HG03064 (cell line): Measurements from ENCODE around the gene SIDT2.

Experiments used
- ATAC-seq: cut with Tn5 transposase; IDR thresholded peaks from one replicate; pipeline ENCODE4 v1.9.1; 2021; ENCODE audit warnings: low read depth; ENCODE audit not compliant: unreplicated experiment

Gene SIDT2

GRCh38 chr11:117187799-117188481 is 9.4 kb downstream of the SIDT2 start:
- no peak for ATAC-seq

DNA sequence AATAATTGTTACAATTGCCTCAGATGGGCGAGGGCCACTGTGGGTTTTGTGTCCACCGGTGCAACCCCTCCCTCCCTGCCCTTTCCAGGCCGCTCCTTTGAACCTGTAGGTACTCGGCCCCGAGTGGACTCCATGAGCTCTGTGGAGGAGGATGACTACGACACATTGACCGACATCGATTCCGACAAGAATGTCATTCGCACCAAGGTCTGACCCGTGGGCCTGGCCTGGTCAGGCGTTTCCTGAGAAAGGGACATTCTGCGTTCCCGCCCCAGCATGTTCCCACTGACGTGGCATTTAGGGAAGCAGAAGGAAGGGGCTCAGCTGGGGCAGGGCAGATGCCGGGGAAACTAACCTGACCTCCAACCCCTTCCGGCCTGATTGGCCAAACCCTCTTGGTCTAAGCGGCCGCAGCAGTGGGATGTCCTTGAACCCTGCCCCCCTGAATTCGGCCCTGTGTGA is 10.1 kb downstream of the SIDT2 start:
- ATAC-seq = no peak

DNA sequence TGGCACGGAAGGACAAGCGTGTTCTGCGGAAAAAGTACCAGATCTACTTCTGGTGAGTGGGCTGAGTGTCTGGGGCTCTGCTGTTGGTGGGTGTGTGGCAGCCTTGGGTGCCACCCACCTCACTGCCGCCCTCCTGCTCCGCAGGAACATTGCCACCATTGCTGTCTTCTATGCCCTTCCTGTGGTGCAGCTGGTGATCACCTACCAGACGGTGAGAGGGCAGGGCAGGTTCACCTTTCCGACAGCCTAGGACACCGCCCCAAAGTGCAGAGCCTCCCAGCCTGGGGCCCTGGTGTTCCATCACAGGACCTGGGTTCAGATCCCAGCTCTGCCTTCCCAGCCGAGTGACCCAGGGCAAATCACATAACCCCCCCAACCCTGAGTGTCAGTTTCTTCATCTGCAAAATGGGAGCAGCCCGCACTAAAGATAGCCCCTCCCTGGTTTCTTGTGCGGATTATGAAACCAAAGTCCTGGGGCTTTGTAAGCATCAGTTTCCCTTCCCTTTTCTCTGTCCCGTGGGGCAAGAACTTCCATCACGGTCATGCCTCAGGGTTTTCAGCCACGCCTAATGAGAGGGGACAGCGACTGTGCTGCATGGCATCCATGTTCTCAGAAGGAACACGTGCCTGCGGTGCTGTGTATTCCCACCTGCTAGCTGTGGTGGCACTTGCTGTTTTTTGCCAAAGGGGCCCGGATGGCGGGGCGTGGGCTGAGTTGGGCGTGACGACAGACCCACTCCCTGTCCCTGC is 10.8 kb downstream of the SIDT2 start:
- no peak for ATAC-seq

- no peak for ATAC-seq
Observed at GRCh38 chr11:117189941-117190544, 11.5 kb downstream of the SIDT2 start.

DNA sequence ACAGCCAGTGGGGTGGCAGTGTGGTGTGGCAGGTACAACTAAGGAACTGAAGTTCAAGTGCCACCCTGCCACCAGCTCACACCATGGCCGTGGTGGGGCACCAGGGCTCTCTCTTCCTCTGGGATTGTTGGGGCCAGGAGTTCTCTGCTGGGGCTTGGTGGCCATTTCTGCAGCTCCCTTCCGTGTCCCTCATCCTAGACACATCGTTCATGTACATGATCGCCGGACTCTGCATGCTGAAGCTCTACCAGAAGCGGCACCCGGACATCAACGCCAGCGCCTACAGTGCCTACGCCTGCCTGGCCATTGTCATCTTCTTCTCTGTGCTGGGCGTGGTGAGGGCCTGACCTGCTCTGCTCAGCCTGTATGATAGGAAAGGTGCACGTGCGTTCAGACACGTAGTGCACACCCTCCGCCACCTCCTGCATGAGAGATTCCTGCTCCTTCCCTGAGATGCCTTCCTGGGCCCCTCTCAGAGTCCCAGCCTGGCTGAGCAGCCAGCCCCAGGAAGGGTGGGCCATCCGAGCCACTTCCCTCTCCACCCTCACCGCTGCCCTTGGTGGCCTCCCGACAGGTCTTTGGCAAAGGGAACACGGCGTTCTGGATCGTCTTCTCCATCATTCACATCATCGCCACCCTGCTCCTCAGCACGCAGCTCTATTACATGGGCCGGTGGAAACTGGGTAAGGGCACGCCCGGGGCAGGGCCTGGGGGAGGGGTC is 13.3 kb downstream of the SIDT2 start:
- no peak for ATAC-seq

DNA sequence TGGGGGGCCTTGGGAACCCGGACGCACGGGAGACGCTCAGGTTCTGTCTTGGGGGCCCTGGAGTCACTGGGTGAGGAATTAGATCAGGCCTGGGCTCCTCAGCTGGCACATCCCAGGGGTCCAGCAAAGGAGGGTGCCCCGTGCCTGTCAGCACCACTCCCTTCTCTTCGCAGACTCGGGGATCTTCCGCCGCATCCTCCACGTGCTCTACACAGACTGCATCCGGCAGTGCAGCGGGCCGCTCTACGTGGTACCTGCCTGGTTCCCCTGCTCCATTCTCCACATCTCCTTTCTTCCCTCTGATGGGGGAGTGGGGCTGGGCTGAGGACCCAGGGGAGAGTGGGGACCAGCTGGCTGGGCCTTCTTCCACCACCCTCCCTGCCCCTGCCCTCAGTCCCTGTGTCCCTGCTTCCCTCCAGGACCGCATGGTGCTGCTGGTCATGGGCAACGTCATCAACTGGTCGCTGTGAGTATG is 13.9 kb downstream of the SIDT2 start:
- no peak for ATAC-seq

DNA sequence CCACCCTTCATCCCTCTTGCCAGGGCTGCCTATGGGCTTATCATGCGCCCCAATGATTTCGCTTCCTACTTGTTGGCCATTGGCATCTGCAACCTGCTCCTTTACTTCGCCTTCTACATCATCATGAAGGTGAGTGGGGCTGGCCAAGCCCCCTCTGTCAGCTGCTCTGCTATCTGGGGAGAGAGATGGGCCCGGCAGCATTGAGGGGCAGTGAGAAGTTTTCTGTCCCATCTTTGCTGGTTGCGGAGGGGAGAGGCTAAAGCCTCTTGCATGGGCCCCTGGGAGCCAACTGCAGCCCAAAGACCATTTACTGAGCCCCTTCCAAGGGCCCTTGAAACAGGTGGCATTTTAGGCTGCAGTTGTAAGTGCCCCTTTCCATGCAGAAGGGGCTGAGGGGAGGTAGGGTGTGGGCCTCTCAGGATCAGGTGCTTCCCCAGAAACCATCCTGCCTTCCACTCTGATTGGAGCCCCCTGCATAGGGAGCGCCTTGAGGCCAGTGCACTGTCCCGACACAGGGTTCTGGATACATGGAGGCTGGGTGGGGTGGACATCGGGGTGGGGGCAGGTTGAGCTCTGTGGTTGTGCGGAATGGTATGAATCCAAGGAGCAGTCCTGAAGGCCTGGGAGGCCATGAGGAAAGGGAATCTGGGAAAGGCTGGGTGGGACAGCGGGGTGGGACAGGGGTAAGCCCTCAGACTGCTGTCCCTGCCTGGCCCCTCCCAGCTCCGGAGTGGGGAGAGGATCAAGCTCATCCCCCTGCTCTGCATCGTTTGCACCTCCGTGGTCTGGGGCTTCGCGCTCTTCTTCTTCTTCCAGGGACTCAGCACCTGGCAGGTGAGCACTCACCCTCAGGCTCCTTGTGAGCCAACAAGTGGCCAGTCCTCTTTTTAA is 14.8 kb downstream of the SIDT2 start:
- no peak for ATAC-seq

DNA sequence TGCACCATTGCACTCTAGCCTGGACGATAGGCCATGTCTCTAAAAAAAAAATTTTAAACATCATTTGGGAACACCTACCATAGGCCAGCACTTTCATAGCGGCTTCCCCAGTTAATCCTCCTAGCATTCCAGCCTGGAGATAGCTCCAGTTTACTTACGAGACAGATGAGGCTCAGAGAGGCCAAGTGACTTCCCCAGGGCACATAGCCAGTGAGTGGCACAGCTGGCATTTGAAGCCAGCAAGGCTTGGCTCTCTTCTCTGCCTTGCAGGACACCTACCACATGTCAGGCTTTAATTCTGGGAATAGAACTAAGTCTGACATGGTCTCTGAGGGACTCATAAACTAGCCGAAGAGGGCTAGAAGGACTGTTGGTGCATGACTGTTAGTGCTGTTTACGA is 15.7 kb downstream of the SIDT2 start:
- ATAC-seq = no peak

DNA sequence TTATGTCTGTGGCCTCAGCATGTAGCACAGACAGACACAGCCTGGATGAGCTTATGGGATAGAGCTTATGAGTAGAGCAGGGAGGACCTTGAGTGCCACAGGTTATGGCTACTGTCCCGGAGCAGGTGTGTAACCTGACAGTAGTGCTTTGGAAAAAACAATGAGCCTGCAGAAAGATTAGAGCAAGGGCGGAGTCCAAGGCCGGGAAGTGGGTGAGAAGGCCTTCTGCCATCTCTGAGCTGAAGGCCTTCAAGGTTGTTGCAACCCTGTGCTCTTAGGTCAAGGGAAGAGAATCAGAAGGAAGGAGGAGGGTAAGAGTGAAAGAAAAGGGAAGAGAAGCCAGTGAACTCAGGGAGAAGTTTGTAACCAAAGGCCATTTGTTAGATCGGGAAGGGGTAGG is 16.7 kb downstream of the SIDT2 start:
- ATAC-seq = no peak

DNA sequence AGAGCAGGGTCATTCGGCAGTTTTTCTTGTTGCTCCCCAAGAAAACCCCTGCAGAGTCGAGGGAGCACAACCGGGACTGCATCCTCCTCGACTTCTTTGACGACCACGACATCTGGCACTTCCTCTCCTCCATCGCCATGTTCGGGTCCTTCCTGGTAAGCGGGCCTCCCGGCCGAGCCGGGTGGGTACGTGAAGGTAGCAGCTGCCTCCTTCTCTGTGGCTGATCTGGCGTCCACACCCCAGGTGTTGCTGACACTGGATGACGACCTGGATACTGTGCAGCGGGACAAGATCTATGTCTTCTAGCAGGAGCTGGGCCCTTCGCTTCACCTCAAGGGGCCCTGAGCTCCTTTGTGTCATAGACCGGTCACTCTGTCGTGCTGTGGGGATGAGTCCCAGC is 17.2 kb downstream of the SIDT2 start:
- no peak for ATAC-seq

GRCh38 chr11:117197006-117197405 is 18.5 kb downstream of the SIDT2 start:
- no peak for ATAC-seq

DNA sequence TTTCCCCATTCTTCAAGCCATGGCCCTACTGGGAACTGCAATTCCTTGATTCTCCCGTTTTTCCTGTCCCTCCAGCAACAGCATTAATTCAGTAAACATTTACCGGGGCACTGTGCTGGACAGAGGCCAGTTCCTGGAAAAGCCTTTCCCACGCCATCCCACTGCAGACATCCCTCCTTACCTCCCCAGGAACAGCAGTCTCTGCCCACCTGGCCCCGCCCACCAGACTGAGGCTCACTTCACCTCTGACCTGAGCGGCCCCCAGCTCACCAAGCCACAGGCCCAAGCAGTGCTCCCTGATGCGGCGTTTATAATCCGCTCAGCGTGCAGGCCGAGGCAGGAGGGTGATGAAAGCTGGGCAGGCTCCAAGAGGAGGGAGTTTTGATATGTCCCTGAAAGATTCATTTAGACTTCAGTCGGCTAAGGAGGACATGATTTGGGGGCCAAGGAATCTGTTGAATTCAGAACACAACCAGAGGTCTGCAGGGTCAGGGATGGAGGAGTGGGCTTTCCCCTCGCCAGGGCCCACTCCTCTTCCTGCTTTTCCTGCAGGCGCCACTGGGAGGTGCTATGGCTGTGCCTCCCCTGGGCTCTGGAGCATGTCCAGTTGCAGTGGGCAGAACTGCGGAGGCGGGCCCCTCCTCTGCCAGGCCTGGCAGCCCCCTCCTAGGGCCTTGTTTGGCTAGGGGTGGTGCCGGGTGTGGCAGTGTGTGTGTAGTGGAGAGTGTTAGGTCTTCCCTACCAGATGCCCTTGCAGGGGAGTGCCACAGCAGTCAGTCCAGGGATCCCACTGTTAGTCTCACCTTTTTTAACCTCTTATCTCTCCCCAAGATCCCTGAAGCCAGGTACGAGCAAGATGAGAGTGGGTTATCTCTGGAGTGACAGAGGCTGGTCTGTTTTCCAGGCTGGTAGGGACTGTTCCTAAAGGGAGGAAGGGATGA is 19.2 kb downstream of the SIDT2 start:
- no peak for ATAC-seq

DNA sequence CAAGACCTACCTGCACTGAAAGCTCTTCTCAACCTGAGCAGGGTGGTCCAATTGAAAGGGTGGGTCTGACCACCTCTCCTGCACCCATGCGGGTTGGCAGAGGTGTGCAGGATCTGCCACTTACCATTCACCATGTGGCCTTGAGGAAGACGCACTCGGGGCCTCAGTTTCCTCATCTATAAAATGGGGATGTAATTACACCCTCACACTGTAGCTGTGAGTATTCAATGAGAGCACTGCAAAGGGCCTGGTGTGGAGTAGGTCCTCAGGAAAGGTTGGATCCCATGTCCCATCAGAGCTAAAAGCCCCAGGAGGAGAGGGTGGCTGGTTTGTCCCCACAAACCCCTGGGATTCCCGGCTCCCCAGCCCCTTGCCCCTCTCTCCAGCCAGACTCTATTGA is 20.1 kb downstream of the SIDT2 start:
- no peak for ATAC-seq

DNA sequence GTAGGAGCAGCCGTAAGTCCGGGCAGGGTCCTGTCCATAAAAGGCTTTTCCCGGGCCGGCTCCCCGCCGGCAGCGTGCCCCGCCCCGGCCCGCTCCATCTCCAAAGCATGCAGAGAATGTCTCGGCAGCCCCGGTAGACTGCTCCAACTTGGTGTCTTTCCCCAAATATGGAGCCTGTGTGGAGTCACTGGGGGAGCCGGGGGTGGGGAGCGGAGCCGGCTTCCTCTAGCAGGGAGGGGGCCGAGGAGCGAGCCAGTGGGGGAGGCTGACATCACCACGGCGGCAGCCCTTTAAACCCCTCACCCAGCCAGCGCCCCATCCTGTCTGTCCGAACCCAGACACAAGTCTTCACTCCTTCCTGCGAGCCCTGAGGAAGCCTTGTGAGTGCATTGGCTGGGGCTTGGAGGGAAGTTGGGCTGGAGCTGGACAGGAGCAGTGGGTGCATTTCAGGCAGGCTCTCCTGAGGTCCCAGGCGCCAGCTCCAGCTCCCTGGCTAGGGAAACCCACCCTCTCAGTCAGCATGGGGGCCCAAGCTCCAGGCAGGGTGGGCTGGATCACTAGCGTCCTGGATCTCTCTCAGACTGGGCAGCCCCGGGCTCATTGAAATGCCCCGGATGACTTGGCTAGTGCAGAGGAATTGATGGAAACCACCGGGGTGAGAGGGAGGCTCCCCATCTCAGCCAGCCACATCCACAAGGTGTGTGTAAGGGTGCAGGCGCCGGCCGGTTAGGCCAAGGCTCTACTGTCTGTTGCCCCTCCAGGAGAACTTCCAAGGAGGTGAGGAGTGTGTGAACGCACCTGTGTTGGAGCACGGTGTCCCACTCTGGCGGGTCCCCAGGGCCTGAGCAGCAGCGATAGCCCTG is 20.7 kb downstream of the SIDT2 start, which contains the start of gene TAGLN:
TSS of gene TAGLN (plus strand) at position 318 of the 863 bp plus-strand sequence. CDS start 3,644 bp downstream, outside the sequence.
- no peak for ATAC-seq

DNA sequence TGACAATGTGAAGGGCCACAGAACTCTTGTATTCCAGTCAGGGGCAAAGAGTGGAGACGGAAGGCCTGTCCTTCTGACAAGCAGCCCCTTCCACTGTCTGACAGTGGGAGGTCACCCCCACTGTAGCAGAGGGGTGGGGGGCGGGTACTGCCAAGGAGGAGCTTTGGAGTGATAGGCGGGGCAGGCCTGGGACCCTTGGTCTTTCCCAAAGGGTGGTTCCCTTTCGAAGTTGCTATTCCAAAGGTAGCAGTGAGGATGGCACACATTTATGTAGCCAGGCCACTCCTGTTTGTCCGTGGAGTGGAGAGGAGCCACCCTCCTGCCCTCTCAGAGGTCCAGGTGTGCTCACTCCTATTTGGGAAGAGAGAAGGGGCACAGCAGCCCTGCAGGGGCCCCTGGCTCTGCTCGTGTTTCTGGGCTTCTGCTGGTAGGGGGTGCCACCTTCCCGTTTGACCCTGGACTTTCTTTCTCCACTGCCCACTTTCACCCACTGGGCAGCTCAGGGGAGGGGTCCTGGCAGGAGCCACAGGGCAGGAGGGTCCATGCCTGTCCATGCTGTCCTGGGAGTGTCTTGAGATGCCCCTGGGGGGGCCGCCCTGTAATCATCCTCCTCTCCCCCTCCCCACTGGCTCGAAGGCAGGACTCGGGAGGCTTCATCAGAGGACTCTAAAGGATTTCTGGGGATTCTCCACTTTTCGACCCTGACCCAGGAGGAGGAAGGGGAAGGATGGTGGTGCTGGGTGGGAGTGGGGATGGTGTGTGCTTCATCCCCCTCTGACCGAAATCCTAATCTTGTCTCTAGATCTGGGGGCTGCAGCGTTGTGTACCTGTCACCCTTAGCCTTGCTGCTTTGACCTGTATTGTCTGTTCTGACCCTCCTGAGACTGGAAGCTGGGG is 21.6 kb downstream of the SIDT2 start:
- no peak for ATAC-seq

DNA sequence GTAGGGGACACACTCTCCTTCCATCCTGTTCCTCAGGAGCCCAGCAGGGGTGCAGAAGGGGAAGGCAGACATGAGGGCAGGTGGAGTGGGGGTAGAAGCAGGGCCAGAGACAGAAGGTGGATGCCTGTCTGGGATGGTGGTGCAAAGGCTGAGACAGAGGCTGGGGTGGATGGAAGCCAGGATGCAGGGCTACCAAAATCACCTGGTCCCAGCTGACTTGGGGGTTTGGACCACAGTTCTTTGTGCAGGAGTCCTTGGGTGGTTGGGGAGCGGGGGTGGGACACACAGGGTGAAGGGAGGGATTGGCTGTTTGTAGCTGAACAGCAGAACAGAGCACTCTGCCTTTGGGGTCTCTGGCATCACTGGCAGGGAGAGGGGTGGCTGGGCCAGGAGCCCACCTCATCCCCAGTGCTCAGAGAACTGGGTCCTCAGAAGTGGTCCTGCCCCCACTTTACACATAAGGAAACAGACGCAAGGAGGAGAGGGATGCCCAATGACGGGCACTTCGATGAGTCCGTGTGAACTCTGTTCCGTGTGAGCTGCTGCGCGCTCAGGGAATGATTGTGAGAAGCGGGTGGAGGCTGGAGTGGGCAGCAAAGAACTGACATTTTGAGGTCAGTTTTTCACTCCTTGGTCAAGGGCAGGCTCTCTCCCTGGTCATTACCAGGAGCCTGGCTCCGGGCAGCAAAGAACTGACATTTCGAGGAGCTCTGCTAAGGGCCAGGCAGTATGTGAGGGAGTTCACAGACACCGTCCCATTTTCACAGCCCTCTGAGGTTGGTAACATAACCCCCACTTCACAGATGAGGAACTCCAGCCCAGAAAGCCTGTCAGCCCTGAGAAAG is 22.5 kb downstream of the SIDT2 start:
- no peak for ATAC-seq
